GM23338 (cell line): Measurements from ENCODE around the gene GGT6. TPM values are rescaled to one million over a fixed set of nuclear protein-coding genes. Genes with fewer than 3 reads are reported as not detected.

Experiments used
- ATAC-seq: fragments of 200-7000 bp; cut with Tn5 transposase; 3 replicates; pipeline ENCODE4 v1.9.1; 2020
- DNase-seq: peaks from one replicate; pipeline ENCODE4 v3.0.0-alpha.2; 2015; ENCODE audit warnings: low spot score
- H2AFZ ChIP-seq: fragments of 200-600 bp; sonication (generic); 2 replicates; pipeline ENCODE4 v1.8.0; 2016; ENCODE audit warnings: antibody characterized with exemption, mild to moderate bottlenecking, moderate library complexity
- H3F3A ChIP-seq: fragments of 200-600 bp; sonication (generic); replicated peaks from 2 replicates; pipeline ENCODE4 v1.8.0; 2017; ENCODE audit warnings: antibody characterized with exemption, mixed run types, low read depth
- H3K27ac ChIP-seq: fragments of 200-600 bp; sonication (generic); 2 replicates; pipeline ENCODE4 v1.6.1; 2016; ENCODE audit warnings: low read depth
- H3K27me3 ChIP-seq: fragments of 200-600 bp; sonication (generic); 2 replicates; pipeline ENCODE4 v1.8.0; 2016; ENCODE audit warnings: mild to moderate bottlenecking, mixed run types, moderate library complexity; ENCODE audit not compliant: insufficient read depth
- H3K36me3 ChIP-seq: fragments of 200-600 bp; sonication (generic); 2 replicates; pipeline ENCODE4 v1.8.0; 2016; ENCODE audit warnings: mild to moderate bottlenecking; ENCODE audit not compliant: insufficient read depth
- H3K4me1 ChIP-seq: fragments of 200-600 bp; sonication (generic); 2 replicates; pipeline ENCODE4 v1.8.0; 2016; ENCODE audit warnings: mild to moderate bottlenecking, moderate library complexity; ENCODE audit not compliant: insufficient read depth
- H3K4me2 ChIP-seq: fragments of 200-600 bp; sonication (generic); 2 replicates; pipeline ENCODE4 v1.7.1; 2017; ENCODE audit warnings: mixed run types
- H3K4me3 ChIP-seq: fragments of 200-600 bp; sonication (generic); 2 replicates; pipeline ENCODE4 v1.6.1; 2016; ENCODE audit warnings: mixed run types
- H3K79me2 ChIP-seq: fragments of 200-600 bp; sonication (generic); replicated peaks from 2 replicates; pipeline ENCODE4 v1.8.0; 2017; ENCODE audit warnings: mild to moderate bottlenecking; ENCODE audit not compliant: insufficient read depth
- H3K9me2 ChIP-seq: fragments of 200-600 bp; sonication (generic); 2 replicates; pipeline ENCODE4 v1.8.0; 2017; ENCODE audit not compliant: insufficient read depth
- H4K20me1 ChIP-seq: fragments of 200-600 bp; sonication (generic); replicated peaks from 2 replicates; pipeline ENCODE4 v1.8.0; 2017; ENCODE audit warnings: mild to moderate bottlenecking; ENCODE audit not compliant: insufficient read depth
- H3K27ac Mint-ChIP-seq: 2 replicates; pipeline ENCODE4 v1.8.0; 2020; ENCODE audit warnings: inconsistent platforms, mild to moderate bottlenecking, moderate library complexity, mixed read lengths
- H3K27me3 Mint-ChIP-seq: 3 replicates; pipeline ENCODE4 v1.8.0; 2022; ENCODE audit warnings: low read depth, mild to moderate bottlenecking, moderate library complexity, mixed read lengths, inconsistent platforms; ENCODE audit not compliant: insufficient read depth, poor library complexity
- H3K36me3 Mint-ChIP-seq: 3 replicates; pipeline ENCODE4 v1.8.0; 2021; ENCODE audit warnings: low read depth, mild to moderate bottlenecking, inconsistent platforms, moderate library complexity, mixed read lengths
- H3K4me1 Mint-ChIP-seq: 3 replicates; pipeline ENCODE4 v1.8.0; 2020; ENCODE audit warnings: mild to moderate bottlenecking, inconsistent platforms, mixed read lengths
- H3K4me3 Mint-ChIP-seq: 3 replicates; pipeline ENCODE4 v1.8.0; 2021; ENCODE audit warnings: moderate library complexity, mild to moderate bottlenecking, inconsistent platforms, mixed read lengths
- H3K9me3 Mint-ChIP-seq: 3 replicates; pipeline ENCODE4 v1.8.0; 2020; ENCODE audit warnings: moderate library complexity, mild to moderate bottlenecking, inconsistent platforms, mixed read lengths
- CREB1 ChIP-seq: fragments of 250-450 bp; sonication (Bioruptor Pico); IDR thresholded peaks from 2 replicates; pipeline ENCODE4 v1.5.0; 2020; ENCODE audit warnings: low read depth, mild to moderate bottlenecking, moderate library complexity
- CTCF ChIP-seq, 2 experiments: fragments of 200-600 bp in 1 of 2; sonication (generic) in 1 of 2; conservative IDR thresholded peaks; 2 replicates each; pipeline versions ENCODE4 v1.5.1 to v1.6.1; 2016 to 2017; ENCODE audit warnings: antibody characterized with exemption in 2 of 2, low read depth in 2 of 2, mild to moderate bottlenecking in 2 of 2, moderate library complexity in 1 of 2
- JUNB ChIP-seq: IDR thresholded peaks from one replicate; pipeline ENCODE4 v1.6.1; 2016; ENCODE audit warnings: antibody characterized with exemption; ENCODE audit not compliant: unreplicated experiment
- POLR2AphosphoS5 ChIP-seq: IDR thresholded peaks from 2 replicates; pipeline ENCODE4 v1.6.1; 2016; ENCODE audit warnings: antibody characterized with exemption, low read depth
- polyA plus RNA-seq: library from polyadenylated mRNA; unstranded; fragments of >200 nt; fragmentation: Nextera tagmentation; extraction: Ambion mirVana; gene quantifications from 2 replicates; pipeline ENCODE4 v1.2.1, GENCODE V29; 2016
- total RNA-seq: library from RNA; depleted of rRNA; stranded (reverse); fragments of >200 nt; shearing (Covaris generic); gene quantifications from 2 replicates; pipeline ENCODE4 v1.2.3, GENCODE V29; 2014

The GGT6 gene
- total and polyA plus RNA-seq, 2 experiments from 2014 or later, result 0.24 TPM; not detected in 1

- Histone ChIP-seq H3K9me2 (no peaks in the 10 kb centered on the region), H3K27me3 (peaks cover 7% of the 10 kb centered on the region), H4K20me1 (peaks cover 8% of the 10 kb centered on the region), H2AFZ (no peak overlapping the region), H3K4me3 (peak overlapping the region; percentile 50), H3K79me2 (no peaks in the 10 kb centered on the region), H3K36me3 (no peaks in the 10 kb centered on the region; the same call in 1 of the 2 replicates), H3F3A (peaks cover 10% of the 10 kb centered on the region), H3K27ac (no peak overlapping the region; the same call in 1 of the 2 replicates), H3K4me1 (peaks cover 7% of the 10 kb centered on the region; the same call in 1 of the 2 replicates), H3K4me2 (peak overlapping the region; percentile 75)
- Mint-ChIP-seq H3K9me3 (no peaks in the 10 kb centered on the region; the same call in 2 of the 3 replicates), H3K27ac (no peak overlapping the region), H3K36me3 (peaks cover 37% of the 10 kb centered on the region), H3K4me3 (peak overlapping the region; percentile 65; the same call in 2 of the 3 replicates), H3K27me3 (peaks cover 60% of the 10 kb centered on the region), H3K4me1 (peaks cover 20% of the 10 kb centered on the region)
- peak; percentile 1 for ATAC-seq
- no peak for TF ChIP-seq CTCF (conservative IDR thresholded peaks at IDR 0.05; ENCODE audit: low read depth in 2 of 2)
- TF ChIP-seq JUNB, result no peak
- peak; percentile 30 for DNase-seq
Observed at GRCh38 chr17:4536742-4537411, 23.5 kb downstream of the GGT6 start.

DNA sequence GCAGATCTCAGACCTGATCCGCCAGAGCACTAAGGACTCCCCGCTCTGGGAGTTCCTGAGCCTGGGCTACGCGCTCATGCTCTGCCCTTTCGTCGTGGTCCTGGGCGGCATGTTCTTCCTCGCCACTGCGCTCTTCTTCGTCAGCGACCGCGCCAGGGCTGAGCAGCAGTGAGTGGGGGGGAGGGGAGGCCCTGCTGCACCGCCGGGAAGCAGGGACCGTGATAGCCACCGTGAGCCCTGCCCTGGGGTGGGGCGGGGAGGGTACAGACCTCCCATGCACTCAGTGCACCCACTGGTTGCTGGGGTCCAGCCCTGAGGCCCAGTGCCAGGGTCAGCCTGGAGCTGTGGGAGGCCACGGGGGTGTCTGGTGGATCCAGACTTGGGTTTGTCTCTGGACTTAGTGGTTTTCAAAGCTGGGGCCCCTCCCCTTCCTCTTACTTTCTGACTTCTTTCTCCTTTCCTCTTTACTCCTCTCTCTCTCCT lies 24.1 kb downstream of the GGT6 start:
- Histone ChIP-seq H4K20me1 (peaks cover 8% of the 10 kb centered on the region), H3K36me3 (no peaks in the 10 kb centered on the region; the same call in 1 of the 2 replicates), H3K4me1 (peaks cover 7% of the 10 kb centered on the region; the same call in 1 of the 2 replicates), H3F3A (peaks cover 10% of the 10 kb centered on the region), H3K79me2 (no peaks in the 10 kb centered on the region), H3K4me2 (peak overlapping the region; percentile 75), H3K9me2 (no peaks in the 10 kb centered on the region), H3K27ac (no peak overlapping the region; the same call in 1 of the 2 replicates), H2AFZ (no peak overlapping the region), H3K27me3 (peaks cover 13% of the 10 kb centered on the region), H3K4me3 (peak overlapping the region; percentile 50)
- H3K4me1 Mint-ChIP-seq, result peaks cover 21% of the 10 kb centered on the region
- peak overlapping the region; percentile 56; the same call in 1 of the 2 replicates for H3K27ac Mint-ChIP-seq
- H3K27me3 Mint-ChIP-seq, result peaks cover 61% of the 10 kb centered on the region
- no peaks in the 10 kb centered on the region; the same call in 2 of the 3 replicates for H3K9me3 Mint-ChIP-seq
- peaks cover 32% of the 10 kb centered on the region for H3K36me3 Mint-ChIP-seq
- DNase-seq (peak; percentile 62), ATAC-seq (peak; percentile 38)
- no peak for TF ChIP-seq CTCF (conservative IDR thresholded peaks at IDR 0.05; ENCODE audit: low read depth in 2 of 2)
- TF ChIP-seq POLR2AphosphoS5, result peak; percentile 56
- peak; percentile 26; the same call in 1 of the 2 replicates for TF ChIP-seq CREB1 (CRISPR knock-in tag)
- H3K4me3 Mint-ChIP-seq, result peak overlapping the region; percentile 65
